Breast epithelium (tissue), 4 donors: ENCODE data around the gene GPR37. TPM values are rescaled to one million over a fixed set of nuclear protein-coding genes. Genes with fewer than 3 reads are reported as not detected.

Experiments
- DNase-seq, 2 donors: peaks; one replicate each; pipeline ENCODE4 v3.0.0-alpha.2; 2019; ENCODE audit warnings: low spot score in 2 of 2
- H3K27ac ChIP-seq, 2 donors: fragments of 200-600 bp; sonication (generic) in 1 of 2; one replicate each; pipeline ENCODE4 v1.5.1; 2016 to 2019; ENCODE audit warnings: mild to moderate bottlenecking in 1 of 2
- H3K27me3 ChIP-seq, 2 donors: fragments of 200-600 bp; sonication (generic) in 1 of 2; one replicate each; pipeline versions ENCODE4 v1.5.1 to v1.6.0; 2017 to 2019; ENCODE audit warnings: control low read depth in 1 of 2, mild to moderate bottlenecking in 1 of 2
- H3K36me3 ChIP-seq: fragments of 200-600 bp; one replicate; pipeline ENCODE4 v1.5.1; 2019
- H3K4me1 ChIP-seq, 2 donors: fragments of 200-600 bp; sonication (generic); one replicate each; pipeline ENCODE4 v1.5.1; 2016 to 2019; ENCODE audit warnings: control low read depth in 1 of 2
- H3K4me3 ChIP-seq, 3 donors: fragments of 200-600 bp; sonication (generic); 1 replicate in 2 of 3; 2 replicates in 1 of 3; pipeline ENCODE4 v1.5.1; 2016 to 2019; ENCODE audit warnings: mild to moderate bottlenecking in 3 of 3, moderate library complexity in 2 of 3
- H3K9me3 ChIP-seq, 2 donors: fragments of 200-600 bp; sonication (generic) in 1 of 2; one replicate each; pipeline ENCODE4 v1.5.1; 2016 to 2019; ENCODE audit warnings: control low read depth in 1 of 2
- POLR2A ChIP-seq: fragments of 450-650 bp; IDR thresholded peaks from one replicate; pipeline ENCODE4 v1.6.1; 2016; ENCODE audit warnings: antibody characterized with exemption, mild to moderate bottlenecking, moderate library complexity
- POLR2AphosphoS5 ChIP-seq, 3 donors: sonication (generic); formaldehyde crosslinking; IDR thresholded peaks; one replicate each; pipeline ENCODE4 v1.6.1; 2017; ENCODE audit warnings: antibody characterized with exemption in 3 of 3
- intact Hi-C: fragments of 100-400 bp; cut with DNase I; formaldehyde crosslinking; loops from one replicate; pipeline ENCODE4 v1.15.1; 2023; ENCODE audit warnings: low total_unique reads
- total RNA-seq, 3 donors: library from RNA; depleted of rRNA; stranded (reverse); fragments of >200 nt; gene quantifications; one replicate each; pipeline ENCODE4 v1.1.0, GENCODE V29; 2016
- TF ChIP-seq, protein P1 (sequence below), 3 donors: fragments of 450-650 bp; IDR thresholded peaks; one replicate each; pipeline ENCODE4 v1.5.1; 2016 to 2017; ENCODE audit warnings: antibody characterized with exemption in 3 of 3, mild to moderate bottlenecking in 3 of 3, moderate library complexity in 3 of 3

The GPR37 gene, protein sequence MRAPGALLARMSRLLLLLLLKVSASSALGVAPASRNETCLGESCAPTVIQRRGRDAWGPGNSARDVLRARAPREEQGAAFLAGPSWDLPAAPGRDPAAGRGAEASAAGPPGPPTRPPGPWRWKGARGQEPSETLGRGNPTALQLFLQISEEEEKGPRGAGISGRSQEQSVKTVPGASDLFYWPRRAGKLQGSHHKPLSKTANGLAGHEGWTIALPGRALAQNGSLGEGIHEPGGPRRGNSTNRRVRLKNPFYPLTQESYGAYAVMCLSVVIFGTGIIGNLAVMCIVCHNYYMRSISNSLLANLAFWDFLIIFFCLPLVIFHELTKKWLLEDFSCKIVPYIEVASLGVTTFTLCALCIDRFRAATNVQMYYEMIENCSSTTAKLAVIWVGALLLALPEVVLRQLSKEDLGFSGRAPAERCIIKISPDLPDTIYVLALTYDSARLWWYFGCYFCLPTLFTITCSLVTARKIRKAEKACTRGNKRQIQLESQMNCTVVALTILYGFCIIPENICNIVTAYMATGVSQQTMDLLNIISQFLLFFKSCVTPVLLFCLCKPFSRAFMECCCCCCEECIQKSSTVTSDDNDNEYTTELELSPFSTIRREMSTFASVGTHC
- 1 to 10 TPM in 1 of 3 donors, under 1 TPM in 2; 0.32 to 3.2 (median 0.98) TPM for total RNA-seq

DNA sequence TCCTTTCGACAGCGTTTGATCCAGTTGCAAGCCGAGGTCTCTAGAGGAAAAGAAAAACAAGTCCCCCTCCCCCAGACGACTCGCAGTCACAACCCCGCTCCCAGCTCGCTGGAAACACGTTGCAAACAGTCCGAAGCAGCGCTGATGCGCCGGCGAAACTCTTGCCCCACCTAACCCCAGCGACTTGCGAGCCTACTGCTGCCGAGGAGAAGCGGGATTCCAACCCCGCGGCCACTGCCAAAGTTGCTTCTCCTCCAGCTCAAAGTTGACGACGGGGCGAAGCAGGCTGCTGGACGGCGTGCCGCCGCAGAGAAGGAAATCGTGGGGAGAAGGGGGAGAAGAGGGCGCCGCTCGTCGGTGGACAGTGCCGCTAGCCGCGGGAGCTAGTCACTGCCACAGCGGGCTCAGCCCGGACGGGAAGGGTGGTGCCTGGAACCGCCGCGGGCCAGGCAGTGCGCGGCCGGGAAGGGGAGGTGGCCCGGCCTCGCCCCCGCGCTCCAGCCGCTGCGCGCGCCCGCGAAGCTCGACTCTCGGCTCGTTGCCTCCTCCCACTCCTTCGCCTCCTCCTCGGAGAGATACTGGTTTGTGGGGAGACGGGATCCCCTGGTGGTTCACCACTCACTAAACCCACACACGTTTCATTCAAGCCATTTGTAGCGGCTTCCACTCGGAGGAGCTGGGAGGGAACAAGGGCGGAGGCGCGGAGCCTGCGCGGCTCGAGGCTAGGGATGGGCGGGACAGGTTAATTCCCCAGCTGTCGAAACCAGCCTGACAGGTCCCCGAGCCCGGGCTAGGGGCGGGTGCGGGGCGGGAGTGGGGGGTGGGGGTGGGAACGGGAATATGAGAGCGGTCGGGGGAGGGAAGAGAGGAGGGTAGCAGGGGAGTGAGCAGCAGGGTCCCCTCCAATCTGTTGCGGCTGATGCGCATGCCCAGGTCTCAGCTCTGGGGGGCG lies at the start of gene GPR37:
Gene GPR37 (minus strand): TSS at position 392 of the 952 bp plus-strand sequence. CDS start 816 bp downstream, outside the sequence.
- Histone ChIP-seq H3K36me3 (no peaks in the 10 kb centered on the region), H3K4me1 (no peaks in the 10 kb centered on the region), H3K9me3 (no peaks in the 10 kb centered on the region), H3K27me3 (peaks cover 0 to 10% of the 10 kb centered on the region in 2 donors), H3K27ac (peak within 1 kb of the TSS; percentile 27 to 34), H3K4me3 (peak within 1 kb of the TSS; percentile 37 to 71 (median 63))
- intact Hi-C loops, result no loop called here
- TF ChIP-seq POLR2AphosphoS5 (IDR thresholded peaks at IDR 0.05) (no peak), POLR2A (no peak)
- TF ChIP-seq, protein P1, sequence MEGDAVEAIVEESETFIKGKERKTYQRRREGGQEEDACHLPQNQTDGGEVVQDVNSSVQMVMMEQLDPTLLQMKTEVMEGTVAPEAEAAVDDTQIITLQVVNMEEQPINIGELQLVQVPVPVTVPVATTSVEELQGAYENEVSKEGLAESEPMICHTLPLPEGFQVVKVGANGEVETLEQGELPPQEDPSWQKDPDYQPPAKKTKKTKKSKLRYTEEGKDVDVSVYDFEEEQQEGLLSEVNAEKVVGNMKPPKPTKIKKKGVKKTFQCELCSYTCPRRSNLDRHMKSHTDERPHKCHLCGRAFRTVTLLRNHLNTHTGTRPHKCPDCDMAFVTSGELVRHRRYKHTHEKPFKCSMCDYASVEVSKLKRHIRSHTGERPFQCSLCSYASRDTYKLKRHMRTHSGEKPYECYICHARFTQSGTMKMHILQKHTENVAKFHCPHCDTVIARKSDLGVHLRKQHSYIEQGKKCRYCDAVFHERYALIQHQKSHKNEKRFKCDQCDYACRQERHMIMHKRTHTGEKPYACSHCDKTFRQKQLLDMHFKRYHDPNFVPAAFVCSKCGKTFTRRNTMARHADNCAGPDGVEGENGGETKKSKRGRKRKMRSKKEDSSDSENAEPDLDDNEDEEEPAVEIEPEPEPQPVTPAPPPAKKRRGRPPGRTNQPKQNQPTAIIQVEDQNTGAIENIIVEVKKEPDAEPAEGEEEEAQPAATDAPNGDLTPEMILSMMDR (IDR thresholded peaks at IDR 0.05), result peak in 1 of 3 donors; percentile 15
- peak; percentile 41 to 73 for DNase-seq

DNA sequence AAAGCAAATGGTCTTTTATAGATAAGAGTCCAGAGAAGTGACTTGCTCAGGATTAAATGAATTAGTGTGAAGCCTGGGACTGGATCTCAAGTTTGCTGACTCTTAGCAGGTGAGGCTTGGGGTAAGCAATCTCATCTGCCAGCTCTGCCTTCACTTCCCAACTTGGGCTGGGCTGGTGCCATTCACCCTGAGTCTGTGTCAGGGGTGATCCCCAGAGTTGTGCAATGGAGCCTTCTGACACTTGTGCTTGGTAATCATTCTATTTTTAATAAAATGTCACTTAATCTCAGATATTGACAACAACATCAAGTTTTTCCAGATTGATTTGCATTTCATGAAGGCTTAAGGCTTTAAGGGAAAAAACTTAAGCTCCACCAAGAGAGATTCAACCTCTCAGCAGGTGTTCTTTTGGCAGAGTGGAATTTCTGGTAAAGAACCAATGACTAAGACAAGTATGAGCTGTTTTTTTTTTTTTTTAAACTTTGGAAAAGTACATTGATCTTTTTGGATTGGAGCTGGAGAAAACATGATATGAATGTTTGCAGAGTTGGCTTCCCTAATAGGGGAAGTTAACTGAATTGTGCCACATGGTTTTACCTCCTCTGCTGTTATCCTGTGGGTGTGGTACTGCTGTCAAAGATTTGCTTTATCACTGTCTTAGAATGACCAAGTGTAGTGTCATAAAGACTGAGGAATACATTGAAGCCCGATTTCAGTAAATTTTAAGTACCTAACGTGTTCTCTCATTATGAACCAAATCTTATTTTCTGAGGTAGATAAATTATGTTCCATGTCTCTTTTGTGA lies 48.6 kb upstream of the GPR37 start:
- no peak for DNase-seq
- TF ChIP-seq POLR2AphosphoS5 (IDR thresholded peaks at IDR 0.05) (no peak), POLR2A (no peak)
- TF ChIP-seq, protein P1 (IDR thresholded peaks at IDR 0.05), result no peak
- H3K9me3 ChIP-seq, result no peaks in the 10 kb centered on the region
- H3K27ac ChIP-seq, result no peak overlapping the region
- no peak overlapping the region for H3K4me3 ChIP-seq
- intact Hi-C loops, result no loop called here
- H3K4me1 ChIP-seq, result no peaks in the 10 kb centered on the region
- no peaks in the 10 kb centered on the region for H3K36me3 ChIP-seq
- no peaks in the 10 kb centered on the region for H3K27me3 ChIP-seq

DNA sequence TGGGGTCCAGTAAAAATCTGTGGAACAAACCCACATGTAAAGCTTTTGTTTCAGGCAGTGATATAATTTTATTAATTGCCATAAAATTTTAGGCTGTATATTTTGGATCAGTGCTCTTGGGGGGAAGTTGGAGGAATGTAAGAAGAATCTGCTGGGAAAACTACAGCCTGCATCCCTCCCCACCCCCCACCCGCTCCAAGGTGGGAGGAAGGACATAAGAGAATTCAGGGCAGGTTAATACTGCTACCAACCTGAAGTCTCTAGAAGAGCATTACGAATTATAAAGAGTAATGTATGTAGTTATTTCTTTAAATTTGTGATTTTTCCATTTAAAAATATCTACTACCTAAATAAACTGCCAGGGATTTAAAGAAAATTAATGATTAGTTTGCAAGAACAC lies 47.2 kb upstream of the GPR37 start:
- DNase-seq, result no peak
- H3K4me1 ChIP-seq, result no peaks in the 10 kb centered on the region
- no peak overlapping the region for H3K4me3 ChIP-seq
- H3K27ac ChIP-seq, result no peak overlapping the region
- no peaks in the 10 kb centered on the region for H3K36me3 ChIP-seq
- H3K9me3 ChIP-seq, result no peaks in the 10 kb centered on the region
- no peak for TF ChIP-seq POLR2A
- no peak for TF ChIP-seq POLR2AphosphoS5 (IDR thresholded peaks at IDR 0.05)
- TF ChIP-seq, protein P1 (IDR thresholded peaks at IDR 0.05), result no peak
- intact Hi-C loops, result no loop called here
- H3K27me3 ChIP-seq, result no peaks in the 10 kb centered on the region

DNA sequence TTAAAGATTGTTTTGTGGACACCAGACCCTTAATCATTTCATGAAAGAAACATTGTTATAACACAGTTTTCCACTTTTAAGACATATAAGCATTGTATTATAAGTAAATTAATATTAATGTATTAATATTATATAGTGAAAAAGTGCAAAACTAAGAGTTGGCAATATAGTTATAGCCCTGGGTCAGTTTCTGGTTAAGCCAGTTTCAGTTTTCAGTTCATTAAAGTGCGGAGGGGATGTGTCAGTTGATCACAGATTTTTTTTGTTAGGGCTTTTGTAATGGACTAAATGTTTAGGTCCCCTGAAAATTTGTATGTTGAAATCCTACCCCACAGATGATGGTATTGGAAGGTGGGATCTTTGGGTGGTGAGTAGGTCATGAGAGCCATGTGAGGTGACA lies 45.7 kb upstream of the GPR37 start:
- H3K4me3 ChIP-seq, result no peak overlapping the region
- H3K4me1 ChIP-seq, result no peaks in the 10 kb centered on the region
- no peaks in the 10 kb centered on the region for H3K9me3 ChIP-seq
- H3K36me3 ChIP-seq, result no peaks in the 10 kb centered on the region
- intact Hi-C loops, result no loop called here
- H3K27ac ChIP-seq, result no peak overlapping the region
- TF ChIP-seq, protein P1 (IDR thresholded peaks at IDR 0.05), result no peak
- TF ChIP-seq POLR2A (no peak), POLR2AphosphoS5 (IDR thresholded peaks at IDR 0.05) (no peak)
- no peaks in the 10 kb centered on the region for H3K27me3 ChIP-seq
- DNase-seq, result no peak
